ENCODE data around the gene HCFC2.

The HCFC2 gene

GRCh38 chr12:104094284-104094683, 30.0 kb downstream of the HCFC2 start:
- no peaks in the 10 kb centered on the region for H3F3A ChIP-seq (ENCODE audit: insufficient read depth, low read length)
- no peaks in the 10 kb centered on the region for H3K79me2 ChIP-seq (ENCODE audit: insufficient read depth, low read length)
- no peak overlapping the region for H3K27ac ChIP-seq (ENCODE audit: low read depth, low read length, poor library complexity, severe bottlenecking)
- no peak overlapping the region for H2AFZ ChIP-seq (ENCODE audit: low read length)
- H3K36me3 ChIP-seq (ENCODE audit: insufficient read depth, low read length), result peaks cover 4% of the 10 kb centered on the region; the same call in 1 of the 2 replicates
- no peak overlapping the region for H3K4me3 ChIP-seq (ENCODE audit: low read depth, low read length, poor library complexity, severe bottlenecking)
- H3K27me3 ChIP-seq (ENCODE audit: insufficient read depth, low read length), result no peaks in the 10 kb centered on the region
- H3K9ac ChIP-seq (ENCODE audit: low read length), result no peak overlapping the region
- no peaks in the 10 kb centered on the region for H3K9me3 ChIP-seq (ENCODE audit: low read length)
- H3K4me2 ChIP-seq (ENCODE audit: low read length), result no peak overlapping the region
- H3K4me1 ChIP-seq (ENCODE audit: insufficient read depth, low read length, severe bottlenecking), result no peaks in the 10 kb centered on the region
- no peaks in the 10 kb centered on the region for H3K9me2 ChIP-seq (ENCODE audit: low read depth, low read length)
- TF ChIP-seq EZH2 (IDR thresholded peaks at IDR 0.05; ENCODE audit: borderline replicate concordance, low read length), result no peak
- TF ChIP-seq, protein P1, sequence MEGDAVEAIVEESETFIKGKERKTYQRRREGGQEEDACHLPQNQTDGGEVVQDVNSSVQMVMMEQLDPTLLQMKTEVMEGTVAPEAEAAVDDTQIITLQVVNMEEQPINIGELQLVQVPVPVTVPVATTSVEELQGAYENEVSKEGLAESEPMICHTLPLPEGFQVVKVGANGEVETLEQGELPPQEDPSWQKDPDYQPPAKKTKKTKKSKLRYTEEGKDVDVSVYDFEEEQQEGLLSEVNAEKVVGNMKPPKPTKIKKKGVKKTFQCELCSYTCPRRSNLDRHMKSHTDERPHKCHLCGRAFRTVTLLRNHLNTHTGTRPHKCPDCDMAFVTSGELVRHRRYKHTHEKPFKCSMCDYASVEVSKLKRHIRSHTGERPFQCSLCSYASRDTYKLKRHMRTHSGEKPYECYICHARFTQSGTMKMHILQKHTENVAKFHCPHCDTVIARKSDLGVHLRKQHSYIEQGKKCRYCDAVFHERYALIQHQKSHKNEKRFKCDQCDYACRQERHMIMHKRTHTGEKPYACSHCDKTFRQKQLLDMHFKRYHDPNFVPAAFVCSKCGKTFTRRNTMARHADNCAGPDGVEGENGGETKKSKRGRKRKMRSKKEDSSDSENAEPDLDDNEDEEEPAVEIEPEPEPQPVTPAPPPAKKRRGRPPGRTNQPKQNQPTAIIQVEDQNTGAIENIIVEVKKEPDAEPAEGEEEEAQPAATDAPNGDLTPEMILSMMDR (IDR thresholded peaks at IDR 0.05; ENCODE audit: low read length), result no peak
- no peaks in the 10 kb centered on the region for H4K20me1 ChIP-seq (ENCODE audit: insufficient read depth, low read length)

DNA sequence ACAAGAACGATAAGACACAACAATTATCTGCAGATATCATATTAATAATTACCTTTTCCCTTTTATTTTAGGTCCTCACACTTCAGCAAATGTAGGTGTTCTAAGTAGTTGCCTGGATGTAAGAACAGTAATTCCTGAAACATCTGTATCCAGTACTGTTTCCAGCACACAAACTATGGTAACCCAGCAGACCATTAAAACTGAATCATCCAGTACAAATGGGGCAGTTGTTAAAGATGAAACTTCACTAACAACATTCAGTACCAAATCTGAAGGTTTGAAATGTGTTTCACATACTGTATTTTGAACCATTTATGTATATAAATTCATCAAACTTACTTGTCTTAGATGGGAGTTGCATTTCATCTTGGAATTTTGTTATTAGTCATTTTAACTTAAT, 31.0 kb downstream of the HCFC2 start:
- no peak overlapping the region for H3K27ac ChIP-seq (ENCODE audit: low read depth, low read length, poor library complexity, severe bottlenecking)
- no peaks in the 10 kb centered on the region for H3F3A ChIP-seq (ENCODE audit: insufficient read depth, low read length)
- H2AFZ ChIP-seq (ENCODE audit: low read length), result no peak overlapping the region
- H3K9ac ChIP-seq (ENCODE audit: low read length), result no peak overlapping the region
- H3K27me3 ChIP-seq (ENCODE audit: insufficient read depth, low read length), result no peaks in the 10 kb centered on the region
- no peaks in the 10 kb centered on the region for H4K20me1 ChIP-seq (ENCODE audit: insufficient read depth, low read length)
- H3K4me1 ChIP-seq (ENCODE audit: insufficient read depth, low read length, severe bottlenecking), result no peaks in the 10 kb centered on the region
- H3K79me2 ChIP-seq (ENCODE audit: insufficient read depth, low read length), result no peaks in the 10 kb centered on the region
- no peak for TF ChIP-seq EZH2 (IDR thresholded peaks at IDR 0.05; ENCODE audit: borderline replicate concordance, low read length)
- TF ChIP-seq, protein P1 (IDR thresholded peaks at IDR 0.05; ENCODE audit: low read length), result no peak
- no peak overlapping the region for H3K4me2 ChIP-seq (ENCODE audit: low read length)
- H3K9me3 ChIP-seq (ENCODE audit: low read length), result no peaks in the 10 kb centered on the region
- no peaks in the 10 kb centered on the region for H3K9me2 ChIP-seq (ENCODE audit: low read depth, low read length)
- H3K4me3 ChIP-seq (ENCODE audit: low read depth, low read length, poor library complexity, severe bottlenecking), result no peak overlapping the region
- peaks cover 4% of the 10 kb centered on the region; the same call in 1 of the 2 replicates for H3K36me3 ChIP-seq (ENCODE audit: insufficient read depth, low read length)

DNA sequence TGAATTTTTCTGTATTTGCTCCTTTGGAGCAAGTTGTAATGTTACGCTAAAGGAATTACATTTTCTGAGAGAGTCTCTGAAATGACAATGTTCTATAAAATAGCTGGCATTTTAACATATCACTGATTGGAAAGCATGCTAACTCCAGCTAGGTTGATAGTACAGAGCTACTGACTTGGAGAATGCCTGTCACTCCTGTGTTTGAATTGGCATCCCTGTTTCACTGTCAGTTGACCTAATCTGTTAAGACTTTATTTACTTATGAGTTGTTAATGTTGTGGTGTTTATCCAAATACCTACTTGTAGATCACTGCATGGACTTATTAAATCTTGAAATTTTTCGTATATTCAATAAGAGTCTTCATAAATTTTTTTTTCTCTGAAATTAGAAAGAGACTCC, 33.6 kb downstream of the HCFC2 start:
- Histone ChIP-seq H3K4me2 (ENCODE audit: low read length) (no peak overlapping the region), H3K36me3 (ENCODE audit: insufficient read depth, low read length) (peaks cover 4% of the 10 kb centered on the region; the same call in 1 of the 2 replicates), H3K27me3 (ENCODE audit: insufficient read depth, low read length) (no peaks in the 10 kb centered on the region), H3K9me2 (ENCODE audit: low read depth, low read length) (no peaks in the 10 kb centered on the region), H4K20me1 (ENCODE audit: insufficient read depth, low read length) (no peaks in the 10 kb centered on the region), H3F3A (ENCODE audit: insufficient read depth, low read length) (no peaks in the 10 kb centered on the region), H3K9ac (ENCODE audit: low read length) (no peak overlapping the region), H3K9me3 (ENCODE audit: low read length) (no peaks in the 10 kb centered on the region), H3K79me2 (ENCODE audit: insufficient read depth, low read length) (no peaks in the 10 kb centered on the region), H3K27ac (ENCODE audit: low read depth, low read length, poor library complexity, severe bottlenecking) (no peak overlapping the region), H3K4me1 (ENCODE audit: insufficient read depth, low read length, severe bottlenecking) (no peaks in the 10 kb centered on the region), H2AFZ (ENCODE audit: low read length) (no peak overlapping the region), H3K4me3 (ENCODE audit: low read depth, low read length, poor library complexity, severe bottlenecking) (no peak overlapping the region)
- no peak for TF ChIP-seq EZH2 (IDR thresholded peaks at IDR 0.05; ENCODE audit: borderline replicate concordance, low read length)
- TF ChIP-seq, protein P1 (IDR thresholded peaks at IDR 0.05; ENCODE audit: low read length), result no peak
